GM10248 (cell line): ENCODE data around the gene RAP1GAP2.

Source experiments
- CTCF ChIA-PET: fragments of 300-600 bp; sonication (Branson Sonifier 250); formaldehyde crosslinking; extraction: SDS; loops from one replicate; lab custom pipeline; 2021; ENCODE audit warnings: antibody characterized with exemption; lab: Yijun Ruan, JAX
- POLR2A ChIA-PET: fragments of 350-650 bp; sonication (Branson Sonifier 250); formaldehyde crosslinking; extraction: SDS; loops from one replicate; lab custom pipeline; 2020; ENCODE audit warnings: antibody characterized with exemption; lab: Yijun Ruan, JAX
- DNase-seq: peaks from one replicate; pipeline ENCODE4 v3.0.0; 2012; ENCODE audit errors: extremely low spot score
- TF ChIP-seq, protein P1 (sequence below): IDR thresholded peaks from 2 replicates; pipeline ENCODE4 v1.5.1; 2012; ENCODE audit warnings: mild to moderate bottlenecking, low read depth; ENCODE audit errors: extremely low read depth, missing control alignments, control extremely low read depth

RAP1GAP2 gene

DNA sequence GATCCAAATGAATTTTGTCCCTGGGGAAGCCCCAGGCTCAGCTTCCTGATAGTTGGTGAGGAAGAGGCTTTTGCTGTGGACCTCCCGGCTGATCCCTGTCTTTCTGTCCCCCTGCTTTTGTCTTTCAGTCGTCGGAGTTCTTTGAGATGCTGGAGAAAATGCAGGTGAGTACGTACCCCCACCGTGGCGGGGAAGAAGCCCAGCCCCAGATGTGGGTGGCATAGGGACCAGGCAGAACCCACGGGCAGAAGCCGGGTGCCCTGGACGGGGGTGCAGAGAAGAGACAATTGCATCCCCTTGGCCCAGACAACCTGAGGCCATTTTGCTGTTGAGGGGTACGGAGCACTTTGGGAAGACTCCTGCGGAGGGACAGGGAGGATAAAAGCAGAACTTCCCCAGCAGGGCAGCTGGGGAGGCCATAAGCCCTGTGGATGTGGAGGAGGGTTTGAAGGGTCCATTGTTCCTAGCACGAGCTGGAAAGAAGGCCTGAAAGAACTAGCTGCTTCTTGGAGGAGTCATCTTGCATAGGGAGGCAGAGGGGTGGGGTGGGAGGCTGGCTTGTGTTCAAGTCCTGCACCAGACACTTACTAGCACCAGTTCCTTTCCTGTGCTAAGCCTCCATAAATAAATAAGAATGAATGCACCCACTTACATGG is 161.5 kb downstream of the RAP1GAP2 start:
- TF ChIP-seq, protein P1, sequence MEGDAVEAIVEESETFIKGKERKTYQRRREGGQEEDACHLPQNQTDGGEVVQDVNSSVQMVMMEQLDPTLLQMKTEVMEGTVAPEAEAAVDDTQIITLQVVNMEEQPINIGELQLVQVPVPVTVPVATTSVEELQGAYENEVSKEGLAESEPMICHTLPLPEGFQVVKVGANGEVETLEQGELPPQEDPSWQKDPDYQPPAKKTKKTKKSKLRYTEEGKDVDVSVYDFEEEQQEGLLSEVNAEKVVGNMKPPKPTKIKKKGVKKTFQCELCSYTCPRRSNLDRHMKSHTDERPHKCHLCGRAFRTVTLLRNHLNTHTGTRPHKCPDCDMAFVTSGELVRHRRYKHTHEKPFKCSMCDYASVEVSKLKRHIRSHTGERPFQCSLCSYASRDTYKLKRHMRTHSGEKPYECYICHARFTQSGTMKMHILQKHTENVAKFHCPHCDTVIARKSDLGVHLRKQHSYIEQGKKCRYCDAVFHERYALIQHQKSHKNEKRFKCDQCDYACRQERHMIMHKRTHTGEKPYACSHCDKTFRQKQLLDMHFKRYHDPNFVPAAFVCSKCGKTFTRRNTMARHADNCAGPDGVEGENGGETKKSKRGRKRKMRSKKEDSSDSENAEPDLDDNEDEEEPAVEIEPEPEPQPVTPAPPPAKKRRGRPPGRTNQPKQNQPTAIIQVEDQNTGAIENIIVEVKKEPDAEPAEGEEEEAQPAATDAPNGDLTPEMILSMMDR, result no peak
- CTCF ChIA-PET, result no interaction called here
- POLR2A ChIA-PET, result no interaction called here
- DNase-seq, result no peak

DNA sequence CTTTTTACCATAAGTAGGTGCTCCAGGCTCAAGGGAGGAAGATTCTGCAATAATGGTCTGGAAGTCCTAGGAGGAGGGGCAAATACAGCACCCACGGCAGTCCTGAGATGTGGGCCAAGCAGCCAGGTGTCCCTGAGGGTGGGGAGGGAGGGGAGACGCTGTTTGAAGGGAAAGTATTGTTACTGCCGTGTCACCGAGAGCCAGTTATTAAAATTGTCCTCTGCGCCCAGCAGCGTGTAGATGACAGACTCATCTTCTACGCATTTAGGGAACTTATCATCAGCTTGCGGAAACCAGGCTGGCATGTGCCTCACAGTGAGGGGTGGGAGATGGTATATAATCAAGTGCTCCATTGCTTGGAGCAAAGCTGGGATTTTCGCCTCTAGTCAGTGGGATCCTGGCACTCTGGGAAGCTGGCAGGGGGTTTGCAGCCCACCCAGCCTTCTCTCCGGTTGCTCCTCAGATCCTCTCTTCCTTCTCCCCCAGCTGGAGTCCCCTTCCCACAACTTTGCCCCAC is 162.5 kb downstream of the RAP1GAP2 start:
- TF ChIP-seq, protein P1, result no peak
- CTCF ChIA-PET, result interaction anchor here (1.1 kb wide), 1 partner anchor 87 kb away, joined by 3 read pairs; no protein-coding TSS in a partner anchor
- POLR2A ChIA-PET, result no interaction called here
- DNase-seq, result no peak

DNA sequence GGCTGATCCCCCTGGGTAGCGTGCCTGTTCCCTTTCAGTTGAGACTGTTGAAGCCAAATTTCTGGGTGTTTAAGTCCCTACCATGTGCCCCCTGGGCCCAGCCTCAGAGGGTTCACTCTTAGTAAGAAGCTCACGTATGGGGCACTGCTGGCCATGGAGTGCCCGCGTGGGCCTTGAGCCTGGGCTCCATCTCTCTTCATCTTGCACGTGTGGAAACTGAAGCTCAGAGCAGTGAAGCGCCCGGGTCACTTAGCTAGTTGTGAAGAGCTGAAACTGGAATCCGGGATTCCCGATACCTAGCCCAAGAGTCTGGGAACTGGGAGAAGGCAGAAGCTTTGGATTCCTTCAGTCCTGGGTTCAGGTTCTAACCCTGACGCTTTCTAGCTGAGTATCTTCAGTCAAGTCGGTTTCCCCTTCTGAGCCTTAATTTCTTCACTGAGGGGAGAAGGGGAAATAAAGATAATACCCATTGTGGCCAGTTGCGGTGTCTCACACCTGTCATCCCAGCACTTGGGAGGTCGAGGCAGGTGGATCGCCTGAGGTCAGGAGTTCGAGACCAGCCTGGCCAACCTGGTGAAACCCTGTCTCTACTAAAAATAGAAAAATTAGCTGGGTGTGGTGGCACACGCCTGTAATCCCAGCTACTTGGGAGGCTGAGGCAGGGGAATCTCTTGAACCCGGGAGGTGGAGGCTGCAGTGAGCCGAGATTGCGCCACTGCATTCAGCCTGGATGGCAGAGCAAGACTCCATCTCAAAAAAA is 163.3 kb downstream of the RAP1GAP2 start:
- TF ChIP-seq, protein P1, result no peak
- DNase-seq, result no peak
- ChIA-PET CTCF (interaction anchor here (1.1 kb wide), 1 partner anchor 88 kb away, joined by 3 read pairs; no protein-coding TSS in a partner anchor), POLR2A (no interaction called here)

DNA sequence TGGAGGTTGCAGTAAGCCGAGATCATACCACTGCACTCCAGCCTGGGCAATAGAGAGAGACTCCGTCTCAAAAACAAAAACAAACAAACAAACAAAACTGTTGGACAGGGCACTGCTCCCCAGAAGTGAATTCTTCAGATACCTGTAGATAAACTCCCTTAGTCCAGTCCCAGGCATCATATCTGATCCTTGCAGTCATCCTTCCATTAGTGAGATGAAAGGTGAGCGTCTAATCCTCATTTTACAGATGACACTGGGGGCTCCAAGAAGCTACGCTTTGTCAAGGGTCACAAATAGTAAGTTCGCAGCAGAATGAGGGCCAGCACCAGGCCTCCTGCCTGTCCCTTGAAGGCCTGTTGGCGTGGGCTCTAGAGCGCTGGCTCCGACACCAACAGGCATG is 165.2 kb downstream of the RAP1GAP2 start:
- TF ChIP-seq, protein P1, result no peak
- POLR2A ChIA-PET, result no interaction called here
- no peak for DNase-seq
- CTCF ChIA-PET, result no interaction called here

DNA sequence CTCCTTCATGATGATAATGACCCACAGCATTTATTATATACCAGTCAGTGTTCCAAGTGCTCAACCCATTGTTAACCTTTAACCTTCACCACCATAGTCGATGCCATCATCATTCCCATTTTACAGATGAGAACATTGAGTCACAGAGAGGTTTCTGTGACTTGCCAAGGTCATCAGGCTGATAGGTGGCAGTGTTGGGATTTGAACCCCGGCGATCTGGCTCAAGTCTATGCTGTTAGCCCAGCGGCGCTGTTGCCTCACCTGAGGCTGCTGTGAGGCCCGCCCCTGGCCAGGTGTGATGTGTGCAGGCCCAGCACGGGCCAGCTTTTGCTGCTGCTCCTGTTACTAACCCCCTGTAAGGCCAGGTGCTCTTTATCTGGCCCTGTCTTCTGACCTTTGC is 166.0 kb downstream of the RAP1GAP2 start:
- POLR2A ChIA-PET, result no interaction called here
- TF ChIP-seq, protein P1, result no peak
- CTCF ChIA-PET, result no interaction called here
- DNase-seq, result no peak

DNA sequence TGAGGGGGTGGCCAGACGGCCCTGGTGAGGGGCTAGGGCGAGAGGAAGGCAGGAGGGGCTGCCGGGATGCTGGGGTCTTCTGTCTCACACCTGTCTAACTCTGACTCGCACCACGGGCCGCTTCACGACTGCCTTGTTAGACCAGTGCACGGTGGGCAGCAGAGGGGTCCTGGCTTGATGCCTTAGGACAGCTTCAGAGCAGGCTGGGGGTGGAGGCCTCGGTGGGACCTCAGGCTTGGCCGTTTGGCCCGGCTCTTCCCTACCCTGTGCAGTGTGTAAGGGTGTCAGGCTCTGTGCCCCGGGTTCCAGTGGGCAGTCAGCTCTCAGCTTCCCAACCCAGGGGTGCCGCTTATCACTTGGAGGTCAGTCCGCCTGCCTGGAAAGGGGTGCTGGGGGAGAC is 166.5 kb downstream of the RAP1GAP2 start:
- ChIA-PET POLR2A (no interaction called here), CTCF (no interaction called here)
- TF ChIP-seq, protein P1, result no peak
- DNase-seq, result no peak
